DND-41 (cell line): Measurements from ENCODE around the gene CEP104.

Experiments used
- ATAC-seq: fragments of 200-7000 bp; cut with Tn5 transposase; 3 replicates; pipeline ENCODE4 v1.9.1; 2021; ENCODE audit warnings: low read depth; ENCODE audit not compliant: insufficient read depth
- DNase-seq: peaks from one replicate; pipeline ENCODE4 v3.0.0-alpha.2; 2020
- H2AFZ ChIP-seq: 2 replicates; pipeline ENCODE4 v1.6.0; 2012; ENCODE audit warnings: low read depth, low read length
- H3K27ac ChIP-seq: 2 replicates; pipeline ENCODE4 v1.5.1; 2012; ENCODE audit warnings: low read length, inconsistent platforms
- H3K27me3 ChIP-seq: fragments of 200-600 bp; sonication (generic); 2 replicates; pipeline ENCODE4 v1.6.0; 2012; ENCODE audit warnings: low read length, mild to moderate bottlenecking, inconsistent platforms; ENCODE audit not compliant: insufficient read depth, poor library complexity
- H3K36me3 ChIP-seq: 2 replicates; pipeline ENCODE4 v1.5.1; 2012; ENCODE audit warnings: low read length, inconsistent platforms; ENCODE audit not compliant: insufficient read depth
- H3K4me1 ChIP-seq: 2 replicates; pipeline ENCODE4 v1.5.1; 2012; ENCODE audit warnings: mild to moderate bottlenecking, low read length; ENCODE audit not compliant: insufficient read depth
- H3K4me2 ChIP-seq: 2 replicates; pipeline ENCODE4 v1.6.0; 2012; ENCODE audit warnings: mild to moderate bottlenecking, moderate library complexity, low read length, inconsistent platforms; ENCODE audit not compliant: insufficient read depth
- H3K4me3 ChIP-seq, 2 experiments: fragments of 200-600 bp in 1 of 2; shearing (Covaris generic) in 1 of 2; 2 replicates each; pipeline ENCODE4 v1.5.1; 2012 to 2016; ENCODE audit warnings: inconsistent platforms in 2 of 2, low read length in 2 of 2, mild to moderate bottlenecking in 2 of 2, low read depth in 1 of 2, moderate library complexity in 1 of 2
- H3K79me2 ChIP-seq: 2 replicates; pipeline ENCODE4 v1.6.0; 2012; ENCODE audit warnings: low read length, inconsistent platforms; ENCODE audit not compliant: insufficient read depth
- H3K9ac ChIP-seq: 2 replicates; pipeline ENCODE4 v1.6.0; 2012; ENCODE audit warnings: low read depth, mild to moderate bottlenecking, inconsistent platforms, low read length, moderate library complexity
- H3K9me3 ChIP-seq: 2 replicates; pipeline ENCODE4 v1.5.1; 2012; ENCODE audit warnings: low read length, moderate library complexity, mild to moderate bottlenecking, inconsistent platforms; ENCODE audit not compliant: insufficient read depth, severe bottlenecking
- H4K20me1 ChIP-seq: 2 replicates; pipeline ENCODE4 v1.6.0; 2012; ENCODE audit warnings: low read length; ENCODE audit not compliant: insufficient read depth
- CTCF ChIP-seq: IDR thresholded peaks from 2 replicates; pipeline ENCODE4 v1.5.1; 2012; ENCODE audit warnings: borderline replicate concordance, low read length, moderate library complexity, mild to moderate bottlenecking; ENCODE audit not compliant: poor library complexity, severe bottlenecking; ENCODE audit errors: extremely low read depth
- EZH2 ChIP-seq: IDR thresholded peaks from 3 replicates; pipeline ENCODE4 v1.6.1; 2012; ENCODE audit warnings: borderline replicate concordance, low read depth, mild to moderate bottlenecking, moderate library complexity, low read length, inconsistent platforms; ENCODE audit not compliant: severe bottlenecking

CEP104 gene

GRCh38 chr1:3768811-3769390 is 88.1 kb downstream of the CEP104 start:
- no peak overlapping the region for H3K4me3 ChIP-seq
- H3K9me3 ChIP-seq: no peaks in the 10 kb centered on the region
- no peak overlapping the region for H3K9ac ChIP-seq
- no peaks in the 10 kb centered on the region for H3K27me3 ChIP-seq
- no peak overlapping the region for H3K27ac ChIP-seq
- no peak overlapping the region for H2AFZ ChIP-seq
- H3K4me2 ChIP-seq: no peak overlapping the region
- H3K36me3 ChIP-seq: no peaks in the 10 kb centered on the region
- no peaks in the 10 kb centered on the region for H3K79me2 ChIP-seq
- H3K4me1 ChIP-seq: no peaks in the 10 kb centered on the region
- H4K20me1 ChIP-seq: no peaks in the 10 kb centered on the region
- DNase-seq: no peak
- no peak for ATAC-seq
- no peak for TF ChIP-seq CTCF
- TF ChIP-seq EZH2: no peak

GRCh38 chr1:3767328-3767925 is 89.6 kb downstream of the CEP104 start:
- Histone ChIP-seq H3K4me1 (no peaks in the 10 kb centered on the region), H3K4me2 (no peak overlapping the region), H2AFZ (no peak overlapping the region), H3K79me2 (no peaks in the 10 kb centered on the region), H3K4me3 (no peak overlapping the region), H3K9me3 (no peaks in the 10 kb centered on the region), H3K9ac (no peak overlapping the region), H3K36me3 (no peaks in the 10 kb centered on the region), H4K20me1 (peaks cover 5% of the 10 kb centered on the region; the same call in 1 of the 2 replicates), H3K27me3 (no peaks in the 10 kb centered on the region), H3K27ac (no peak overlapping the region)
- ATAC-seq (no peak), DNase-seq (no peak)
- no peak for TF ChIP-seq EZH2
- TF ChIP-seq CTCF: no peak

- Histone ChIP-seq H2AFZ (no peak overlapping the region), H3K4me3 (no peak overlapping the region), H3K79me2 (no peaks in the 10 kb centered on the region), H3K27ac (no peak overlapping the region), H3K4me1 (no peaks in the 10 kb centered on the region), H4K20me1 (peaks cover 5% of the 10 kb centered on the region; the same call in 1 of the 2 replicates), H3K4me2 (no peak overlapping the region), H3K9ac (no peak overlapping the region), H3K9me3 (no peaks in the 10 kb centered on the region), H3K27me3 (no peaks in the 10 kb centered on the region), H3K36me3 (no peaks in the 10 kb centered on the region)
- DNase-seq: no peak
- TF ChIP-seq EZH2 (no peak), CTCF (no peak)
- no peak for ATAC-seq
These were observed 93.5 kb downstream of the CEP104 start for GRCh38 chr1:3763351-3764125.
